DOHH2 (cell line): ENCODE data around the gene TBATA.

Source experiments
- H3F3A ChIP-seq: fragments of 200-600 bp; sonication (generic), shearing (Covaris generic); 2 replicates; pipeline ENCODE4 v1.6.0; 2016; ENCODE audit warnings: antibody characterized with exemption, mild to moderate bottlenecking; ENCODE audit not compliant: control insufficient read depth, insufficient read depth
- H3K27ac ChIP-seq: fragments of 200-600 bp; sonication (generic); 2 replicates; pipeline ENCODE4 v1.5.1; 2014; ENCODE audit warnings: low read depth, mild to moderate bottlenecking, low read length, moderate library complexity
- H3K27me3 ChIP-seq: fragments of 200-600 bp; sonication (generic); 2 replicates; pipeline ENCODE4 v1.6.1; 2014; ENCODE audit warnings: mild to moderate bottlenecking, low read length, mixed read lengths; ENCODE audit not compliant: control insufficient read depth
- H3K36me3 ChIP-seq: fragments of 200-600 bp; sonication (generic); 2 replicates; pipeline ENCODE4 v1.6.1; 2014; ENCODE audit warnings: mild to moderate bottlenecking, low read length, moderate library complexity, mixed read lengths; ENCODE audit not compliant: control insufficient read depth
- H3K4me1 ChIP-seq: fragments of 200-600 bp; sonication (generic); 2 replicates; pipeline ENCODE4 v1.6.1; 2014; ENCODE audit warnings: mild to moderate bottlenecking, low read length, mixed read lengths; ENCODE audit not compliant: control insufficient read depth
- H3K4me2 ChIP-seq: fragments of 200-600 bp; sonication (generic); 2 replicates; pipeline ENCODE4 v1.6.0; 2014; ENCODE audit warnings: mild to moderate bottlenecking, low read length, moderate library complexity
- H3K4me3 ChIP-seq: fragments of 200-600 bp; sonication (generic); 2 replicates; pipeline ENCODE4 v1.5.1; 2014; ENCODE audit warnings: mild to moderate bottlenecking, low read length, mixed read lengths
- H3K79me2 ChIP-seq: fragments of 200-600 bp; sonication (generic); 2 replicates; pipeline ENCODE4 v1.6.1; 2014; ENCODE audit warnings: mild to moderate bottlenecking, low read length, mixed read lengths; ENCODE audit not compliant: control insufficient read depth
- H3K9me2 ChIP-seq: fragments of 200-600 bp; sonication (generic); replicated peaks from 2 replicates; pipeline ENCODE4 v1.6.1; 2014; ENCODE audit warnings: mild to moderate bottlenecking, low read length, mixed read lengths; ENCODE audit not compliant: control insufficient read depth
- H3K9me3 ChIP-seq: fragments of 200-600 bp; sonication (generic); 2 replicates; pipeline ENCODE4 v1.6.1; 2014; ENCODE audit warnings: antibody characterized with exemption, low read length, mixed read lengths; ENCODE audit not compliant: control insufficient read depth, insufficient read depth
- H4K20me1 ChIP-seq: fragments of 200-600 bp; sonication (generic); 2 replicates; pipeline ENCODE4 v1.6.0; 2014; ENCODE audit warnings: low read depth, mild to moderate bottlenecking, antibody characterized with exemption, low read length, moderate library complexity; ENCODE audit not compliant: control insufficient read depth, insufficient read depth
- CTCF ChIP-seq: fragments of 200-600 bp; sonication (generic); IDR thresholded peaks from one replicate; pipeline ENCODE4 v1.5.1; 2014; ENCODE audit warnings: antibody characterized with exemption, mild to moderate bottlenecking, low read depth, low read length; ENCODE audit not compliant: poor library complexity, severe bottlenecking
- EZH2phosphoT487 ChIP-seq: fragments of 200-600 bp; sonication (generic); IDR thresholded peaks from 2 replicates; pipeline ENCODE4 v1.6.1; 2017; ENCODE audit warnings: borderline replicate concordance, mild to moderate bottlenecking, antibody characterized with exemption, low read length, moderate library complexity, mixed read lengths

Gene TBATA

GRCh38 chr10:70742537-70743429 lies 42.4 kb downstream of the TBATA start:
- no peaks in the 10 kb centered on the region for H3K27me3 ChIP-seq
- no peak overlapping the region for H3K27ac ChIP-seq
- no peaks in the 10 kb centered on the region for H3K9me3 ChIP-seq
- peaks cover 5% of the 10 kb centered on the region for H3K4me1 ChIP-seq
- H3K4me3 ChIP-seq: no peak overlapping the region
- no peaks in the 10 kb centered on the region for H3K79me2 ChIP-seq
- H3F3A ChIP-seq: no peaks in the 10 kb centered on the region
- no peak for TF ChIP-seq CTCF
- no peak for TF ChIP-seq EZH2phosphoT487
- H3K9me2 ChIP-seq: no peaks in the 10 kb centered on the region
- H3K36me3 ChIP-seq: no peaks in the 10 kb centered on the region
- H3K4me2 ChIP-seq: no peak overlapping the region
- no peaks in the 10 kb centered on the region for H4K20me1 ChIP-seq

- H3K4me2 ChIP-seq: no peak overlapping the region
- H3F3A ChIP-seq: no peaks in the 10 kb centered on the region
- TF ChIP-seq EZH2phosphoT487 (no peak), CTCF (no peak)
- no peak overlapping the region for H3K27ac ChIP-seq
- H3K36me3 ChIP-seq: no peaks in the 10 kb centered on the region
- H3K4me1 ChIP-seq: peaks cover 5% of the 10 kb centered on the region
- no peaks in the 10 kb centered on the region for H3K79me2 ChIP-seq
- H4K20me1 ChIP-seq: no peaks in the 10 kb centered on the region
- no peaks in the 10 kb centered on the region for H3K9me3 ChIP-seq
- H3K27me3 ChIP-seq: no peaks in the 10 kb centered on the region
- no peaks in the 10 kb centered on the region for H3K9me2 ChIP-seq
- no peak overlapping the region for H3K4me3 ChIP-seq
These were observed 44.5 kb downstream of the TBATA start for GRCh38 chr10:70740406-70741288.

GRCh38 chr10:70738761-70739121 lies 46.4 kb downstream of the TBATA start:
- Histone ChIP-seq H3K27me3 (no peaks in the 10 kb centered on the region), H3K36me3 (no peaks in the 10 kb centered on the region), H3K4me2 (no peak overlapping the region), H3K4me1 (peaks cover 5% of the 10 kb centered on the region), H3K27ac (no peak overlapping the region), H3K9me3 (no peaks in the 10 kb centered on the region), H3F3A (no peaks in the 10 kb centered on the region), H3K9me2 (no peaks in the 10 kb centered on the region), H4K20me1 (no peaks in the 10 kb centered on the region), H3K4me3 (no peak overlapping the region), H3K79me2 (no peaks in the 10 kb centered on the region)
- TF ChIP-seq EZH2phosphoT487: no peak
- no peak for TF ChIP-seq CTCF
